Transverse colon (tissue), 3 donors: ENCODE results near the gene SLC39A11.
"Not testable (repeated sequence)": the region's sequence is repeated elsewhere in the genome, so short reads cannot be mapped to it uniquely, and the experiment has no call there.

Experiments
- CTCF ChIP-seq, 5 experiments: fragments of 200-600 bp in 3 of 5; fragments of 450-650 bp in 2 of 5; sonication (generic) in 3 of 5; IDR thresholded peaks; 1 replicate in 2 of 5; 2 replicates in 3 of 5; pipeline ENCODE4 v1.5.1; 2016 to 2017; ENCODE audit warnings: antibody characterized with exemption in 5 of 5, inconsistent platforms in 3 of 5, mild to moderate bottlenecking in 2 of 5, moderate library complexity in 1 of 5
- EP300 ChIP-seq: sonication (generic); formaldehyde crosslinking; IDR thresholded peaks from one replicate; pipeline ENCODE4 v1.6.1; 2017; ENCODE audit warnings: antibody characterized with exemption, low read depth

- TF ChIP-seq CTCF (IDR thresholded peaks at IDR 0.05); EP300: not testable (repeated sequence)
These were observed 310.1 kb downstream of the SLC39A11 start for GRCh38 chr17:72782437-72782836.
